Stimulated activated CD8-positive, alpha-beta memory T cell treated with anti-CD3 and anti-CD28 coated beads, Interleukin-4, amount 100 ng/mL, for 4 hours (primary cell): ENCODE data around the gene SLC1A5.
"Not testable (repeated sequence)": the region's sequence is repeated elsewhere in the genome, so short reads cannot be mapped to it uniquely, and the experiment has no call there.

Experiments
- DNase-seq, 2 donors: peaks; one replicate each; pipeline ENCODE4 v3.0.0-alpha.2; 2020; ENCODE audit warnings: low read depth in 2 of 2, low spot score in 1 of 2

Gene SLC1A5

DNA sequence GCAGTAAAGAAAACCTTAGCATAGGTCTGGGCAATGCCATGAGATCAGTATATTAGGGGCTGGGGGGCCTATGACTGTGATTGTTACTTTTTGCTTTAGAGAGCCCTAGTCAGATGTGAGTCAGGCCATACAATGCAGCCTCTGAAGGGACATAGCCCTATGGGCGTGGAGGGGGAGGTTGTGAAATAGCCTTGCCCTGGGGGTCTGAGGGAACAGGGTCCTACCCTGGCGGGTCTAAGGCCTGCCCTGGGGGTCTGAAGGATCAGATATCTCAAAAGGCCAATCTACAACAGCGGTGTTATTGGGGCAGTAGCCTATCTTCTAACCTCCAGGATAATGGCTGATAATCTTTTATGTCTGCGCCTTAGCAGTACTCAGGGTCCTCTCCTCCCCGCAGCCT is 13.8 kb upstream of the SLC1A5 start:
- DNase-seq = no peak

GRCh38 chr19:46798713-46799112 is 10.3 kb upstream of the SLC1A5 start:
- DNase-seq = no peak

- no peak for DNase-seq
Measured at GRCh38 chr19:46797881-46798280, 9.5 kb upstream of the SLC1A5 start.

GRCh38 chr19:46791944-46792343 is 3.5 kb upstream of the SLC1A5 start:
- DNase-seq = no peak

GRCh38 chr19:46789371-46789770 is 977 bp upstream of the SLC1A5 start:
- DNase-seq = no peak

GRCh38 chr19:46788968-46789338 is 559 bp upstream of the SLC1A5 start:
- DNase-seq = no peak

GRCh38 chr19:46787331-46788261 is 798 bp downstream of the SLC1A5 start:
- no peak for DNase-seq

- DNase-seq = no peak
Measured at GRCh38 chr19:46787040-46787330, 1.4 kb downstream of the SLC1A5 start.

DNA sequence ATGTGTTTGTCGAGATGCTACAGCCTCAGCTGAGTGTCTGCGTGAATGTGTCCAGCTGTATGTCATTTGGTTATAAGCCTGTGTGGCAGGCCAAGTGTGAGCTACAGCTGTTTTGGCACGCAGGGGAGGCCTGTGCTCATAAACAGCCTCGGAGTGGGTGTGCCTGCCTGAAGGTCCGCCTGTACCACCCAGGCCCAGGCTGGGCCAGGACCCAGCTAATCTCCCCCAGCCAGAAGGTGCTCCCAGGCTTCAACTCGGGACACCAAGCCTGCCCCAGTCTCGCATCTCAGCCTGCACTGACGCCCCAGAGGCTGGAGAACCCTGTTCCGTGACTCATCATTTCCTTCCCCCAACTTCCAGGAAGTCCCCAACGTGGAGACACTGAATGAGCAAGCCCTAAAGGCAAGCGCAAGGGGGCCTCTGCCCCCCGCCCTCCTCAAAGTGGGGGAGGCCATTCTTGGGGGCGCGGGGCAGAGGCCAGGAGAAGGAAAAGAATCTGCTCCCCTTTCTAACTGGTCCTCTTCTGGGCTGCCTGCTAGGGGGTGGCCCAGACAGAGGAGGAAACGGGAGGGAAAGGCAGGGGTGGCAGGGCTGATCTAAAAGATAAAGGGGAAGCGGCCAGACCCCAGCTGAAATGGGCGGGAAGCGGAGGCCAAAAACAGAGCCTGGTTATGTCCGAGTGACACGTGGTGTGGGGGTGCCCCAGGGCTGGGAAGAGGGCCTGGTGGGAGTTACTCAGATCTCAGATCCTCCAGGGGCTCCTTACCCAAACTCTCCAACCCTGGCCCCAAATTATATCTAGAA is 2.0 kb downstream of the SLC1A5 start:
- peak; percentile 74 to 81 for DNase-seq

- no peak for DNase-seq
Measured at GRCh38 chr19:46785980-46786235, 2.5 kb downstream of the SLC1A5 start.

DNA sequence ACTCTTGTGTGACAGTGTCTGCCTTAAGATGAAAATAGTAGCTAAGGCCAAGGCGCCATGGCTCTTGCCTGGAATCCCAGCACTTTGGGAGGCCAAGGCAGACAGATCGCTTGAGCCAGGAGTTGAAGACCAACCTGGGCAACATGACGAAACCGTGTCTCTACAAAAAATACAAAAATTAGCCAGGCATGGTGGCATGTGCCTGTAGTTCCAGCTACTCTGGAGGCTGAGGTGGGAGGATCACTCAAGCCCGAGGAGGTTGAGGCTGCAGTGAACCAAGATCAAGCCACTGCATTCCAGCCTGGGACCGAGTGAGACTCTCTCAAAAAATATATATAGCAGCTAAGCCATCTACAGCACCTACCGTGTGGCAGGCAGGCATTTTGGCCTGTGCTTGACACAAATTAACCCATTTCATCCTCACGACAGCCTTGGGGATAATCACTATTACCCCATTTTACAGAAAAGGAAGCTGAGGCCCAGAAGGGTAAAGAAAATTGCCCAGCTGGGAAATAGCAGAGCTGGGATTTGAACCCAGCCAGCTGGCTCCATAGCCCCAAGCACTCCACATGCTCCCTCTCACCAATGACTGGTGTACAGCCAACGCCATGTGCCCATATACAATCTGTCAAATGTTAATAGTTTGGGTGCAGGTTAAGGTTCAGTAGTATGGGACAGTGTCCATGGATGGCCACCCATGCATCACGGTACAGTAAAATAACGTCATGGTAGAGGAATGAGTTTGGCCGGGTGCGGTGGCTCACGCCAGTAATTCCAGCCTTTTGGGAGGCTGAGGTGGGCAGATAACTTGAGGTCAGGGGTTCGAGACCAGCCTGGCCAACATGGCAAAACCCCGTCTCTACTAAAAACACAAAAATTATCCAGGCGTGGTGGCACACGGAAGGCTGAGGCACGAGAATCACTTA is 3.1 kb downstream of the SLC1A5 start:
- DNase-seq = no peak

- DNase-seq = peak in 1 of 2 donors; percentile 47
Measured at GRCh38 chr19:46784262-46785053, 3.9 kb downstream of the SLC1A5 start.

DNA sequence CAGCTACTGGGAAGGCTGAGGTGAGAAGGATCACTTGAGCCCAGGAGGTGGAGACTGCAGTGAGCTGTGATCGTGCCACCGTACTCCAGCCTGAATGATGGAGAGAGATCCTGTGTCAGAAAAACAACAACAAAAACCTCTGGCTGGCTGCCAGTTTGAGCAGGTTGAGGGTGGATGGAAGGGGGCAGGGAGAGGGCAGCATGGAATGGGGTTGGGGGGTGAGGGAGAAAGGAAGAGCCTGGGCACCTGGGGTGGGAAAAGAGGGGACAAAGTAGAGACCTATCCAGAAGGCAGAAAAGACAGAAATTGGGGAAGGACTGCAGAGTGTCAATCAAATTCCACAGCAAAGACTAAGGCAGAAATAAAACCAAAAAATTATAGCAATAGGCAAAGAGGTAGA is 4.7 kb downstream of the SLC1A5 start:
- DNase-seq = no peak

GRCh38 chr19:46782355-46783019 is 5.9 kb downstream of the SLC1A5 start:
- no peak for DNase-seq

- not testable (repeated sequence) for DNase-seq
Measured at GRCh38 chr19:46777956-46778645, 10.3 kb downstream of the SLC1A5 start.

- no peak for DNase-seq
Measured at GRCh38 chr19:46776927-46777911, 11.2 kb downstream of the SLC1A5 start.

DNA sequence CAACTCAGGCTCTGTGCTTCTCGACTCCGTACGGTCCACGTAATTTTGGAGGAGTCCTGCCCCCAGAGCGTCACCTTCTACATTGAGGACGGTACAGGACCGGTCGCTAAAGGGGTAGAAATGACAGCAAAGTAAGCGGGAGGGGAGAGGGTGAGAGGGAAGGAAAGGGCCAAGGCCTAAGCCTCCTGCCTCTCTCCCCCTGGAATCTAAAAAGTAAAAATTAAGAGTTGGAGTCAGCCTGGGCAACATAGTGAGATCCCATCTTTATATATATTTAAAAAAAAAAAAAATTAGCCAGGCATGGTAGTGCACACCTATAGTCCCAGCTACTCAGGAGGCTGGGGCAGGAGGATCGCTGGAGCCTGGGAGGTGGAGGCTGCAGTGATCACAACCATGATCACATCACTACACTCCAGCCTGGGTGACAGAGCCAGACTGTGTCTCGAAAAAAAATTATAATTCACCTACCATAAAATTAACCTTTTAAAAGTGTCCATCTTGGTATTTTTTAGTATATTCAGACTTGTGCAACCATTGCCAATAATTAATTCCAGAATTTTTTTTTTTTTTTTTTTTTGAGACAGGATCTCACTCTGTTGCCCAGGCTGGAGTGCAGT is 12.6 kb downstream of the SLC1A5 start:
- DNase-seq = no peak

DNA sequence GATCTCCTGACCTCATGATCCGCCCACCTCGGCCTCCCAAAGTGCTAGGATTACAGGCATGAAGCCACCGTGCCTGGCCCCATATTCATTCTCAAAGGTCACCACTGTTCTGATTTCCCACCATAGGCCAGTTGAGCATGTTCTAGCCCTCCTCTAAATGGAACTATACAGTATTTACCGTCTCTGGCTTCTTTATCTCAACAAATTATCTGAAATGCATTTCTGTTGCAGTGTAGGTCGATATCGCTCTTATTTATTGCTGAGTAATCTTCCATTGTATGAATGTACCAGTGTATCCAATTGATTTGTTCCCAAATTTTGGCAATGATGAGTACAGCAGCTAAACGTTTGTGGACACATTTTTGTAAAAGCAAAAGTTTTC is 15.4 kb downstream of the SLC1A5 start:
- DNase-seq = no peak
